H1 (cell line): ENCODE measurements around the gene ANKS1B. TPM values are rescaled to one million over a fixed set of nuclear protein-coding genes. Genes with fewer than 3 reads are reported as not detected.

ENCODE experiments used
- CTCF ChIA-PET: fragments of 300-600 bp; sonication (Branson Sonifier 250); formaldehyde crosslinking; loops from one replicate; lab custom pipeline; 2021; ENCODE audit not compliant: partially characterized antibody; lab: Charles Lee
- POLR2A ChIA-PET: fragments of 300-600 bp; sonication (Branson Sonifier 250); formaldehyde crosslinking; loops from one replicate; lab custom pipeline; 2021; ENCODE audit warnings: inconsistent platforms; ENCODE audit not compliant: partially characterized antibody; lab: Charles Lee
- DNase-seq, 2 experiments: peaks; one replicate each; pipeline versions ENCODE4 v3.0.0 to v3.0.0-alpha.2; 2010 to 2022; ENCODE audit warnings: low spot score in 2 of 2, low read depth in 1 of 2, mixed read lengths in 1 of 2
- FAIRE-seq: peaks from 2 replicates; lab custom pipeline; 2011; peaks lifted over from hg19 to GRCh38; lab: Jason Lieb, UNC
- H2AFZ ChIP-seq: 2 replicates; pipeline ENCODE4 v1.8.1; 2012; ENCODE audit warnings: low read length, inconsistent platforms
- H2AK5ac ChIP-seq: 2 replicates; pipeline ENCODE4 v1.6.1; 2013; ENCODE audit warnings: low read depth, low read length
- H2BK120ac ChIP-seq: replicated peaks from 2 replicates; pipeline ENCODE3; 2013; ENCODE audit warnings: low read depth, low read length, inconsistent platforms
- H2BK12ac ChIP-seq: 2 replicates; pipeline ENCODE4 v1.6.1; 2013; ENCODE audit warnings: low read depth, low read length
- H2BK15ac ChIP-seq: 2 replicates; pipeline ENCODE4 v1.6.1; 2013; ENCODE audit warnings: low read length
- H2BK20ac ChIP-seq: 2 replicates; pipeline ENCODE4 v1.6.1; 2013; ENCODE audit warnings: low read length
- H2BK5ac ChIP-seq: 2 replicates; pipeline ENCODE4 v1.6.1; 2013; ENCODE audit warnings: low read depth, low read length
- H3K14ac ChIP-seq: 2 replicates; pipeline ENCODE4 v1.6.1; 2013; ENCODE audit warnings: inconsistent platforms; ENCODE audit not compliant: insufficient read length
- H3K18ac ChIP-seq: 2 replicates; pipeline ENCODE4 v1.6.1; 2013; ENCODE audit warnings: low read length; ENCODE audit errors: extremely low read depth
- H3K23ac ChIP-seq: 2 replicates; pipeline ENCODE4 v1.6.1; 2013; ENCODE audit warnings: inconsistent platforms; ENCODE audit not compliant: insufficient read length
- H3K23me2 ChIP-seq: 2 replicates; pipeline ENCODE4 v1.6.1; 2013; ENCODE audit warnings: low read depth, low read length
- H3K27ac ChIP-seq: 2 replicates; pipeline ENCODE4 v1.6.1; 2011; ENCODE audit warnings: low read depth, low read length, inconsistent platforms
- H3K27me3 ChIP-seq, 4 experiments: replicated peaks in 1 of 4; 1 replicate in 1 of 4; 2 replicates in 3 of 4; pipeline versions ENCODE4 v1.6.1 to v1.8.1; 2011 to 2013; ENCODE audit warnings: low read length in 3 of 4, mild to moderate bottlenecking in 3 of 4, inconsistent platforms in 2 of 4, mixed read lengths in 2 of 4, moderate library complexity in 1 of 4; ENCODE audit not compliant: control insufficient read depth in 3 of 4, insufficient read depth in 3 of 4; ENCODE audit errors: extremely low read depth in 1 of 4
- H3K36me3 ChIP-seq, 4 experiments: 2 replicates each; pipeline versions ENCODE4 v1.6.1 to v1.8.1; 2011 to 2013; ENCODE audit warnings: mild to moderate bottlenecking in 4 of 4, low read length in 3 of 4, moderate library complexity in 2 of 4, control low read depth in 1 of 4, inconsistent platforms in 1 of 4; ENCODE audit not compliant: insufficient read depth in 4 of 4, control insufficient read depth in 2 of 4
- H3K4ac ChIP-seq: replicated peaks from 2 replicates; pipeline ENCODE3; 2013; ENCODE audit warnings: low read length, low read depth, mixed read lengths, inconsistent platforms; ENCODE audit not compliant: insufficient read length
- H3K4me1 ChIP-seq, 4 experiments: replicated peaks in 1 of 4; 1 replicate in 1 of 4; 2 replicates in 3 of 4; pipeline versions ENCODE4 v1.6.1 to v1.8.1; 2011 to 2013; ENCODE audit warnings: low read length in 3 of 4, inconsistent platforms in 2 of 4, mixed read lengths in 1 of 4; ENCODE audit not compliant: insufficient read depth in 4 of 4, control insufficient read depth in 3 of 4
- H3K4me2 ChIP-seq, 2 experiments: 2 replicates each; pipeline versions ENCODE4 v1.6.1 to v1.8.1; 2011 to 2013; ENCODE audit warnings: low read depth in 2 of 2, low read length in 2 of 2, control low read depth in 1 of 2, inconsistent platforms in 1 of 2, mild to moderate bottlenecking in 1 of 2; ENCODE audit not compliant: insufficient read depth in 1 of 2
- H3K4me3 ChIP-seq, 4 experiments: fragments of 200-600, 300-600 bp in 1 of 4; sonication (generic), shearing (Covaris generic), sonication (Bioruptor Twin) in 1 of 4; 2 replicates each; pipeline versions ENCODE4 v1.5.1 to v1.8.1; 2011 to 2016; ENCODE audit warnings: low read length in 4 of 4, low read depth in 3 of 4, control low read depth in 2 of 4, inconsistent platforms in 2 of 4, mild to moderate bottlenecking in 2 of 4, mixed read lengths in 1 of 4, moderate library complexity in 1 of 4; ENCODE audit not compliant: insufficient read depth in 2 of 4; ENCODE audit errors: extremely low read depth in 1 of 4
- H3K56ac ChIP-seq: replicated peaks from 2 replicates; pipeline ENCODE3; 2013; ENCODE audit warnings: low read depth, mild to moderate bottlenecking, mixed read lengths, low read length, inconsistent platforms; ENCODE audit not compliant: insufficient read length
- H3K79me1 ChIP-seq: 2 replicates; pipeline ENCODE4 v1.6.1; 2013; ENCODE audit warnings: low read depth, low read length, control low read depth
- H3K79me2 ChIP-seq, 2 experiments: 2 replicates each; pipeline versions ENCODE4 v1.6.1 to v1.8.1; 2012 to 2013; ENCODE audit warnings: low read length in 2 of 2, mild to moderate bottlenecking in 2 of 2, inconsistent platforms in 1 of 2; ENCODE audit not compliant: insufficient read depth in 2 of 2, control insufficient read depth in 1 of 2
- H3K9ac ChIP-seq, 4 experiments: replicated peaks in 1 of 4; 1 replicate in 1 of 4; 2 replicates in 3 of 4; pipeline versions ENCODE4 v1.6.1 to v1.8.1; 2011 to 2013; ENCODE audit warnings: low read depth in 3 of 4, low read length in 3 of 4, control low read depth in 2 of 4, mild to moderate bottlenecking in 2 of 4, moderate library complexity in 2 of 4, inconsistent platforms in 1 of 4; ENCODE audit errors: extremely low read depth in 1 of 4
- H3K9me3 ChIP-seq, 2 experiments: 2 replicates each; pipeline versions ENCODE4 v1.6.1 to v1.8.1; 2012 to 2013; ENCODE audit warnings: mild to moderate bottlenecking in 2 of 2, moderate library complexity in 2 of 2, control low read depth in 1 of 2, inconsistent platforms in 1 of 2, low read depth in 1 of 2, low read length in 1 of 2, mixed read lengths in 1 of 2; ENCODE audit not compliant: insufficient read depth in 2 of 2
- H4K20me1 ChIP-seq, 2 experiments: replicated peaks in 1 of 2; 2 replicates each; pipeline versions ENCODE3 to v1.8.1; 2011 to 2013; ENCODE audit warnings: inconsistent platforms in 2 of 2, low read length in 2 of 2, mild to moderate bottlenecking in 1 of 2; ENCODE audit not compliant: insufficient read depth in 2 of 2, control insufficient read depth in 1 of 2
- H4K5ac ChIP-seq: 2 replicates; pipeline ENCODE4 v1.6.1; 2013; ENCODE audit warnings: low read length, low read depth, mixed read lengths, inconsistent platforms; ENCODE audit not compliant: insufficient read length
- H4K8ac ChIP-seq: 2 replicates; pipeline ENCODE4 v1.8.0; 2013; ENCODE audit warnings: mild to moderate bottlenecking, moderate library complexity, low read length, inconsistent platforms; ENCODE audit not compliant: insufficient read depth; ENCODE audit errors: extremely low read depth
- H4K91ac ChIP-seq: replicated peaks from 2 replicates; pipeline ENCODE3; 2013; ENCODE audit warnings: low read length, mixed read lengths, inconsistent platforms; ENCODE audit not compliant: insufficient read length
- BACH1 ChIP-seq: IDR thresholded peaks from 2 replicates; pipeline ENCODE4 v1.6.1; 2012; ENCODE audit warnings: low read length, improper control_type of control experiment
- BRCA1 ChIP-seq: IDR thresholded peaks from 2 replicates; pipeline ENCODE4 v1.6.1; 2012; ENCODE audit warnings: low read depth, low read length, improper control_type of control experiment
- CHD1 ChIP-seq: IDR thresholded peaks from 2 replicates; pipeline ENCODE4 v1.6.1; 2012; ENCODE audit warnings: low read depth, low read length, improper control_type of control experiment
- CTBP2 ChIP-seq: IDR thresholded peaks from 2 replicates; pipeline ENCODE4 v1.7.0; 2011; ENCODE audit warnings: borderline replicate concordance, mild to moderate bottlenecking, moderate library complexity, mixed read lengths, low read length; ENCODE audit not compliant: insufficient read depth, insufficient read length
- EGR1 ChIP-seq: IDR thresholded peaks from 2 replicates; pipeline ENCODE4 v1.6.1; 2011; ENCODE audit warnings: low read depth, low read length, borderline replicate concordance
- KDM4A ChIP-seq: IDR thresholded peaks from one replicate; pipeline ENCODE4 v1.7.1; 2012; ENCODE audit warnings: low read depth, mild to moderate bottlenecking, moderate library complexity, low read length, inconsistent platforms; ENCODE audit not compliant: severe bottlenecking
- RAD21 ChIP-seq, 2 experiments: IDR thresholded peaks in 1 of 2; conservative IDR thresholded peaks in 1 of 2; 2 replicates each; pipeline ENCODE4 v1.6.1; 2011; ENCODE audit warnings: low read depth in 2 of 2, low read length in 2 of 2, improper control_type of control experiment in 1 of 2, inconsistent platforms in 1 of 2, mild to moderate bottlenecking in 1 of 2, moderate library complexity in 1 of 2
- WGBS, 2 experiments: shearing (Covaris generic) in 1 of 2; methylation state at CpG; one replicate each; pipeline versions ENCODE4 v1.1.6 to v1.1.7; 2013 to 2015; ENCODE audit warnings: low lambda C conversion rate in 2 of 2, mixed read lengths in 2 of 2, inconsistent platforms in 1 of 2, low coverage in 1 of 2, missing lambda C conversion rate in 1 of 2; ENCODE audit not compliant: insufficient replicate concordance in 2 of 2, insufficient coverage in 1 of 2, insufficient read length in 1 of 2; ENCODE audit errors: extremely low coverage in 1 of 2, missing lambda C conversion rate in 1 of 2; 5-methylcytosine and 5-hydroxymethylcytosine counted together
- polyA plus RNA-seq, 7 experiments: library from polyadenylated mRNA; depleted of rRNA in 3 of 7; stranded (reverse) in 5 of 7; unstranded in 2 of 7; fragments of >200 nt in 5 of 7; fragments of 200-250 nt in 2 of 7; gene quantifications; 1 replicate in 5 of 7; 2 replicates in 1 of 7; 4 replicates in 1 of 7; pipeline versions ENCODE4 v1.2.1 to v1.2.3, GENCODE V29; 2011 to 2013; ENCODE audit warnings: missing spikeins in 2 of 7, mixed read lengths in 2 of 7
- total RNA-seq: library from RNA; stranded (reverse); fragmentation: NEBNext Ultra II Directional; extraction: Animal tissue kit (Norgen Biotek cat#: 25700); gene quantifications from 2 replicates; pipeline ENCODE4 v1.2.1, GENCODE V29; 2021
- TF ChIP-seq, protein P1 (sequence below): IDR thresholded peaks from 2 replicates; pipeline ENCODE4 v1.6.1; 2012; ENCODE audit warnings: inconsistent platforms

ANKS1B gene
- total and polyA plus RNA-seq, 2 of the 8 experiments (the other 6 are each of a cell fraction or from before 2014, with no cell fraction given), result 2.7 to 6.1 TPM

DNA sequence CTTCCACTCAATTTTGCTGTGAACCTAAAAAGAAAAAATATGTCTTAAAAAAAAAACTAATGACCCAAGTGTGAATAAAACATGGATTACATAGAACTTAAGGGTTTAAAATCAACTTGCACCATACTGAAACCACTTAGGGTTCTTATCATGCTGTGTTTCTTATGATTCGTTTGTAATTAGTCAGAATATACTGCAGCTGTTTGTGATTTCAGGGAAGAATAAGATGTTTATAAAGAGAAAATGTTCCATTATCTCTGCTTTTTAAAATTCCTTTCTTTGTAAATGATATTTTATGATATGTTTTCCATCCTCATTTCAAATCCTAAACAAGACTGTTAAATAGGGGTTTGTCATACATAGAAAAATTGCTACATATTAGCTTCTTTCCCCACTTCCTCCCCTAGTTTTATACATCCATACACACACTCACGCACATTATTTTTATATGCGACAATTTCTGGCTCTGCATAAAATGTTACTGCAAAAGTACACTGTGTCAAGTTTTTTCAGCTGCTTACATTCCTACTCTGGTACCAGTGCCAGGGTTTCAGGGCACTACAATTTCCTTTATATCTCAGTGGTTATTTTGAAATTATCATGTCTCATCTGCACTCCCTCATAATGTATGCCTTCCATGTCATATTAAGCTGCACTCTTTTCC lies 612.3 kb downstream of the ANKS1B start:
- H2AK5ac ChIP-seq, result no peak overlapping the region
- peaks cover 0 to 9% (median 1%) of the 10 kb centered on the region in 4 experiments; a peak in 4 of 7 replicates for H3K4me1 ChIP-seq
- H3K9me3 ChIP-seq, result no peaks in the 10 kb centered on the region
- DNase-seq, result no peak
- H3K14ac ChIP-seq, result no peak overlapping the region
- no peaks in the 10 kb centered on the region for H3K27me3 ChIP-seq
- no peak overlapping the region for H3K4ac ChIP-seq
- H3K18ac ChIP-seq, result no peak overlapping the region
- H4K5ac ChIP-seq, result no peak overlapping the region
- H3K4me2 ChIP-seq, result no peak overlapping the region
- H2BK5ac ChIP-seq, result no peak overlapping the region
- no peak overlapping the region for H2BK15ac ChIP-seq
- no peak for FAIRE-seq
- no peak overlapping the region for H2BK12ac ChIP-seq
- no peak overlapping the region for H4K8ac ChIP-seq
- H3K79me1 ChIP-seq, result no peaks in the 10 kb centered on the region
- no peak overlapping the region for H2BK20ac ChIP-seq
- H2AFZ ChIP-seq, result no peak overlapping the region
- 67 to 100% methylated on average over 2 to 3 of the region's 3 CpGs for WGBS, 2 experiments
- no peak overlapping the region for H4K91ac ChIP-seq
- POLR2A ChIA-PET, result no interaction called here
- H3K9ac ChIP-seq, result no peak overlapping the region
- H3K23ac ChIP-seq, result no peak overlapping the region
- H3K23me2 ChIP-seq, result no peaks in the 10 kb centered on the region
- no peak overlapping the region for H3K4me3 ChIP-seq
- H4K20me1 ChIP-seq, result no peaks in the 10 kb centered on the region
- H3K79me2 ChIP-seq, result no peaks in the 10 kb centered on the region
- CTCF ChIA-PET, result interaction anchor here (1.8 kb wide), 2 partner anchors 18 to 397 kb away, joined by 3 to 5 read pairs; no protein-coding TSS in a partner anchor
- H3K27ac ChIP-seq, result no peak overlapping the region
- TF ChIP-seq KDM4A, result no peak
- TF ChIP-seq, protein P1, sequence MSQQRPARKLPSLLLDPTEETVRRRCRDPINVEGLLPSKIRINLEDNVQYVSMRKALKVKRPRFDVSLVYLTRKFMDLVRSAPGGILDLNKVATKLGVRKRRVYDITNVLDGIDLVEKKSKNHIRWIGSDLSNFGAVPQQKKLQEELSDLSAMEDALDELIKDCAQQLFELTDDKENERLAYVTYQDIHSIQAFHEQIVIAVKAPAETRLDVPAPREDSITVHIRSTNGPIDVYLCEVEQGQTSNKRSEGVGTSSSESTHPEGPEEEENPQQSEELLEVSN, result no peak
- no peak for TF ChIP-seq BACH1
- TF ChIP-seq CHD1, result no peak
- no peak for TF ChIP-seq EGR1
- TF ChIP-seq RAD21 (IDR thresholded peaks at IDR 0.05 in 1 of 2, conservative IDR thresholded peaks at IDR 0.05 in 1 of 2; ENCODE audit: low read depth in 2 of 2, low read length in 2 of 2), result no peak
- TF ChIP-seq CTBP2, result no peak
- no peak for TF ChIP-seq BRCA1
- H3K56ac ChIP-seq, result no peak overlapping the region
- no peaks in the 10 kb centered on the region for H3K36me3 ChIP-seq
- no peak overlapping the region for H2BK120ac ChIP-seq
